Keratinocyte (primary cell): Measurements from ENCODE around the gene DIPK2B. TPM values are rescaled to one million over a fixed set of nuclear protein-coding genes. Genes with fewer than 3 reads are reported as not detected.

ENCODE experiments used
- DNase-seq: peaks from one replicate; pipeline ENCODE4 v3.0.0-alpha.2; 2011; ENCODE audit warnings: low read depth, missing footprints, low spot score
- FAIRE-seq: peaks from 2 replicates; lab custom pipeline; 2011; peaks lifted over from hg19 to GRCh38; lab: Jason Lieb, UNC
- H2AFZ ChIP-seq: 2 replicates; pipeline ENCODE4 v1.6.0; 2012; ENCODE audit warnings: low read length, control low read depth, inconsistent platforms; ENCODE audit not compliant: control insufficient read depth
- H3K27ac ChIP-seq: 2 replicates; pipeline ENCODE4 v1.5.1; 2011; ENCODE audit warnings: low read length; ENCODE audit not compliant: control insufficient read depth, insufficient read depth
- H3K27me3 ChIP-seq: 3 replicates; pipeline ENCODE4 v1.6.0; 2011; ENCODE audit warnings: low read length; ENCODE audit not compliant: control insufficient read depth, insufficient read depth; ENCODE audit errors: extremely low read depth
- H3K36me3 ChIP-seq, 2 experiments: 2 replicates in 1 of 2; 3 replicates in 1 of 2; pipeline ENCODE4 v1.5.1; 2011; ENCODE audit warnings: low read length in 2 of 2, mild to moderate bottlenecking in 1 of 2; ENCODE audit not compliant: control insufficient read depth in 2 of 2, insufficient read depth in 2 of 2; ENCODE audit errors: extremely low read depth in 1 of 2
- H3K4me1 ChIP-seq: 3 replicates; pipeline ENCODE4 v1.5.1; 2011; ENCODE audit warnings: low read length; ENCODE audit not compliant: control insufficient read depth, insufficient read depth; ENCODE audit errors: extremely low read depth
- H3K4me2 ChIP-seq: 3 replicates; pipeline ENCODE4 v1.6.0; 2011; ENCODE audit warnings: low read depth, low read length; ENCODE audit not compliant: control insufficient read depth, insufficient read depth; ENCODE audit errors: extremely low read depth
- H3K4me3 ChIP-seq, 3 experiments: fragments of 200-600 bp in 1 of 3; sonication (generic) in 1 of 3; 2 replicates in 2 of 3; 3 replicates in 1 of 3; pipeline ENCODE4 v1.5.1; 2011 to 2016; ENCODE audit warnings: low read length in 3 of 3, mild to moderate bottlenecking in 3 of 3, control low read depth in 2 of 3, inconsistent platforms in 1 of 3, low read depth in 1 of 3, mixed read lengths in 1 of 3, mixed run types in 1 of 3, moderate library complexity in 1 of 3; ENCODE audit not compliant: control insufficient read depth in 2 of 3, insufficient read depth in 2 of 3; ENCODE audit errors: extremely low read depth in 1 of 3
- H3K79me2 ChIP-seq: 2 replicates; pipeline ENCODE4 v1.6.0; 2012; ENCODE audit warnings: low read length; ENCODE audit not compliant: control insufficient read depth, insufficient read depth
- H3K9ac ChIP-seq: 3 replicates; pipeline ENCODE4 v1.6.0; 2011; ENCODE audit warnings: low read length; ENCODE audit not compliant: control insufficient read depth, insufficient read depth; ENCODE audit errors: extremely low read depth
- H3K9me1 ChIP-seq: 3 replicates; pipeline ENCODE4 v1.6.0; 2011; ENCODE audit warnings: low read length; ENCODE audit not compliant: control insufficient read depth, insufficient read depth; ENCODE audit errors: extremely low read depth
- H3K9me3 ChIP-seq: 2 replicates; pipeline ENCODE4 v1.5.1; 2012; ENCODE audit warnings: low read depth, low read length; ENCODE audit not compliant: control insufficient read depth
- H4K20me1 ChIP-seq: 3 replicates; pipeline ENCODE4 v1.6.0; 2011; ENCODE audit warnings: low read length; ENCODE audit not compliant: control insufficient read depth, insufficient read depth; ENCODE audit errors: extremely low read depth
- EZH2 ChIP-seq: IDR thresholded peaks from one replicate; pipeline ENCODE4 v1.6.1; 2012; ENCODE audit warnings: inconsistent platforms, mild to moderate bottlenecking, low read length, moderate library complexity
- dilution Hi-C: fragments of 300-500 bp; cut with MboI; formaldehyde crosslinking; loops from one replicate; pipeline ENCODE4 v1.7.0; 2020; ENCODE audit warnings: low sequenced_read_pairs; ENCODE audit not compliant: extremely low pct_ligation_motif_present
- polyA plus RNA-seq, 5 experiments: library from polyadenylated mRNA; depleted of rRNA in 3 of 5; stranded (reverse) in 3 of 5; stranded (forward) in 1 of 5; unstranded in 1 of 5; fragments of >200 nt; gene quantifications; 1 replicate in 1 of 5; 2 replicates in 3 of 5; 3 replicates in 1 of 5; pipeline versions ENCODE4 v1.2.1 to v1.2.3, GENCODE V29; 2011 to 2012; ENCODE audit warnings: missing spikeins in 2 of 5, low read depth in 1 of 5, low replicate concordance in 1 of 5
- TF ChIP-seq, protein P1 (sequence below), 3 experiments: IDR thresholded peaks in 1 of 3; conservative IDR thresholded peaks in 1 of 3; optimal IDR thresholded peaks in 1 of 3; 2 replicates in 2 of 3; 3 replicates in 1 of 3; pipeline versions ENCODE3 to v1.5.1; 2011; ENCODE audit warnings: low read length in 3 of 3, mild to moderate bottlenecking in 3 of 3, moderate library complexity in 2 of 3, control low read depth in 1 of 3, inconsistent platforms in 1 of 3; ENCODE audit not compliant: insufficient read depth in 2 of 3; ENCODE audit errors: extremely low read depth in 1 of 3

The DIPK2B gene
- polyA plus RNA-seq, 1 donor (not counting 4 experiments of a cell fraction or from before 2014, with no cell fraction given) = not detected

DNA sequence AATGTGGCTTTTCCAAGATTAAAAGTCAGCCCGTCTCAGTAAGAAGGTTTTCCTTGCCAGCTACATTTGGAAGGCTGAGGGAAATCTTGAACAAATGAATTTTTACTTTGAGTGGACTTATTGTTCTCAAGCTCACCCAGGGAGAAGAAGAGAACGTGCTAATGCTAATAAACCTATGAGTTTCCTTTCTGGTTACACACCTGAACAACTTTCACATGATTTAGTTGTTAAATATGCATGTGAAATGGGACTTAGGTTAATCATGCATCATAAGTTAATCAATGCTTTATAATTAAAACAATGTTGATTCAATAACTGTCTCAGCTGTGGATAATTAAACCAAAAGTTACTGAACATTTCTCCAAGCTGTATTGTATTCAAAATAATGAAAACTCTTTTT, 33.9 kb downstream of the DIPK2B start:
- H3K9me1 ChIP-seq = no peaks in the 10 kb centered on the region
- H3K4me2 ChIP-seq = no peak overlapping the region
- dilution Hi-C loops = no loop called here
- H3K9me3 ChIP-seq = no peaks in the 10 kb centered on the region
- H3K36me3 ChIP-seq = no peaks in the 10 kb centered on the region
- no peak overlapping the region for H3K9ac ChIP-seq
- H3K27me3 ChIP-seq = peaks cover 3% of the 10 kb centered on the region
- H3K79me2 ChIP-seq = no peaks in the 10 kb centered on the region
- H2AFZ ChIP-seq = no peak overlapping the region
- no peak overlapping the region for H3K4me3 ChIP-seq
- H3K27ac ChIP-seq = no peak overlapping the region
- no peak for FAIRE-seq
- TF ChIP-seq, protein P1, sequence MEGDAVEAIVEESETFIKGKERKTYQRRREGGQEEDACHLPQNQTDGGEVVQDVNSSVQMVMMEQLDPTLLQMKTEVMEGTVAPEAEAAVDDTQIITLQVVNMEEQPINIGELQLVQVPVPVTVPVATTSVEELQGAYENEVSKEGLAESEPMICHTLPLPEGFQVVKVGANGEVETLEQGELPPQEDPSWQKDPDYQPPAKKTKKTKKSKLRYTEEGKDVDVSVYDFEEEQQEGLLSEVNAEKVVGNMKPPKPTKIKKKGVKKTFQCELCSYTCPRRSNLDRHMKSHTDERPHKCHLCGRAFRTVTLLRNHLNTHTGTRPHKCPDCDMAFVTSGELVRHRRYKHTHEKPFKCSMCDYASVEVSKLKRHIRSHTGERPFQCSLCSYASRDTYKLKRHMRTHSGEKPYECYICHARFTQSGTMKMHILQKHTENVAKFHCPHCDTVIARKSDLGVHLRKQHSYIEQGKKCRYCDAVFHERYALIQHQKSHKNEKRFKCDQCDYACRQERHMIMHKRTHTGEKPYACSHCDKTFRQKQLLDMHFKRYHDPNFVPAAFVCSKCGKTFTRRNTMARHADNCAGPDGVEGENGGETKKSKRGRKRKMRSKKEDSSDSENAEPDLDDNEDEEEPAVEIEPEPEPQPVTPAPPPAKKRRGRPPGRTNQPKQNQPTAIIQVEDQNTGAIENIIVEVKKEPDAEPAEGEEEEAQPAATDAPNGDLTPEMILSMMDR (optimal IDR thresholded peaks at IDR 0.05 in 1 of 3, IDR thresholded peaks at IDR 0.05 in 1 of 3, conservative IDR thresholded peaks at IDR 0.05 in 1 of 3; ENCODE audit: extremely low read depth in 1 of 3, insufficient read depth in 2 of 3, low read length in 3 of 3) = no peak
- no peak for TF ChIP-seq EZH2
- DNase-seq = no peak
- no peaks in the 10 kb centered on the region for H4K20me1 ChIP-seq
- no peaks in the 10 kb centered on the region for H3K4me1 ChIP-seq

DNA sequence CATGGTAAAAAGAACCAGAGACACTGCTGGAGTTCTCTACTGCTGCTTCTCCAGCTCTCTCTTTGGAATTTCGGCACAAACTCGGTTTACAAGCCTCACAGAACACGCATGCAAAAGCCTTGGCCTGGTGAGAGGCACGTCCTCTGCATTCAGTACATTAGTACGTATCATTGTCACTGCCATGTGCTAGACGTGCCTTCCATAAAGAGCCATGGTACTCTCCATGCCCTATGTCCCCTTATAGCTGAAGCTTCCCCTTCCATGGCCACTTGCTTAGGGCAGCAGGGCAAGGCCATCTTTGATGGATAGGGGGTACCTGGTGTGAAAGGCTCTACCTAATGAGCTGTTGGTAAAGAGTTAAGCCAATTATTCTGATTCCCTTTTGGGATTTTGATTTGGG, 35.0 kb downstream of the DIPK2B start:
- Histone ChIP-seq H4K20me1 (no peaks in the 10 kb centered on the region), H3K9ac (no peak overlapping the region), H3K4me3 (no peak overlapping the region), H3K27me3 (peaks cover 3% of the 10 kb centered on the region), H3K9me1 (no peaks in the 10 kb centered on the region), H3K27ac (no peak overlapping the region), H3K9me3 (no peaks in the 10 kb centered on the region), H3K79me2 (no peaks in the 10 kb centered on the region), H3K4me2 (no peak overlapping the region), H3K36me3 (no peaks in the 10 kb centered on the region), H3K4me1 (no peaks in the 10 kb centered on the region), H2AFZ (no peak overlapping the region)
- no peak for TF ChIP-seq EZH2
- TF ChIP-seq, protein P1 (optimal IDR thresholded peaks at IDR 0.05 in 1 of 3, IDR thresholded peaks at IDR 0.05 in 1 of 3, conservative IDR thresholded peaks at IDR 0.05 in 1 of 3; ENCODE audit: extremely low read depth in 1 of 3, insufficient read depth in 2 of 3, low read length in 3 of 3) = no peak
- DNase-seq = no peak
- no peak for FAIRE-seq
- dilution Hi-C loops = no loop called here
